Spleen (tissue), 11 donors: ENCODE measurements around the gene UGT2B7. TPM values are rescaled to one million over a fixed set of nuclear protein-coding genes. Genes with fewer than 3 reads are reported as not detected.
"Not testable (repeated sequence)": the region's sequence is repeated elsewhere in the genome, so short reads cannot be mapped to it uniquely, and the experiment has no call there.

Experiments used
- DNase-seq: peaks from one replicate; pipeline ENCODE4 v3.0.0-alpha.2; 2020
- H3K27ac ChIP-seq, 8 donors: fragments of 200-600 bp; sonication (generic) in 7 of 8; 1 replicate in 4 of 8; 2 replicates in 4 of 8; pipeline versions ENCODE4 v1.5.0 to v1.8.0; 2016 to 2021; ENCODE audit warnings: inconsistent platforms in 4 of 8, mild to moderate bottlenecking in 4 of 8, moderate library complexity in 1 of 8
- H3K27me3 ChIP-seq, 7 donors: fragments of 200-600 bp; sonication (generic) in 6 of 7; replicated peaks in 1 of 7; 1 replicate in 4 of 7; 2 replicates in 3 of 7; pipeline versions ENCODE4 v1.5.0 to v1.8.0; 2016 to 2021; ENCODE audit warnings: inconsistent platforms in 3 of 7, mild to moderate bottlenecking in 1 of 7
- H3K36me3 ChIP-seq, 6 donors: fragments of 200-600 bp; sonication (generic) in 5 of 6; 1 replicate in 4 of 6; 2 replicates in 2 of 6; pipeline versions ENCODE4 v1.5.0 to v1.8.0; 2016 to 2021; ENCODE audit warnings: inconsistent platforms in 2 of 6
- H3K4me1 ChIP-seq, 6 donors: fragments of 200-600 bp; sonication (generic) in 5 of 6; 1 replicate in 3 of 6; 2 replicates in 3 of 6; pipeline versions ENCODE4 v1.5.0 to v1.8.0; 2016 to 2021; ENCODE audit warnings: inconsistent platforms in 3 of 6
- H3K4me3 ChIP-seq, 8 donors: fragments of 200-600 bp; sonication (generic) in 7 of 8; 1 replicate in 4 of 8; 2 replicates in 4 of 8; pipeline versions ENCODE4 v1.5.0 to v1.8.0; 2016 to 2021; ENCODE audit warnings: inconsistent platforms in 4 of 8, mild to moderate bottlenecking in 4 of 8, moderate library complexity in 2 of 8
- H3K9me3 ChIP-seq, 8 donors: fragments of 200-600 bp; sonication (generic) in 7 of 8; 1 replicate in 4 of 8; 2 replicates in 4 of 8; pipeline versions ENCODE4 v1.5.0 to v1.8.0; 2016 to 2021; ENCODE audit warnings: inconsistent platforms in 4 of 8
- POLR2A ChIP-seq, 3 donors: fragments of 450-650 bp; IDR thresholded peaks; one replicate each; pipeline ENCODE4 v1.5.1; 2017; ENCODE audit warnings: antibody characterized with exemption in 3 of 3, mild to moderate bottlenecking in 1 of 3
- POLR2AphosphoS5 ChIP-seq, 3 donors: sonication (generic); formaldehyde crosslinking; IDR thresholded peaks; one replicate each; pipeline ENCODE4 v1.5.1; 2017; ENCODE audit warnings: antibody characterized with exemption in 3 of 3
- WGBS, 5 donors: extraction: QIAGEN DNeasy Blood & Tissue Kit in 3 of 5; methylation state at CpG; one replicate each; pipeline versions ENCODE4 v1.1.5 to v1.1.7; 2013 to 2018; 5-methylcytosine and 5-hydroxymethylcytosine counted together
- intact Hi-C: fragments of 100-400 bp; cut with DNase I; formaldehyde crosslinking; loops from one replicate; pipeline ENCODE4 v1.15.0; 2023; ENCODE audit warnings: low total_unique reads
- polyA plus RNA-seq, 3 donors: library from polyadenylated mRNA; stranded (reverse); fragments of 200-250 nt; gene quantifications; one replicate each; pipeline ENCODE4 v1.2.1, GENCODE V29; 2013
- total RNA-seq, 7 donors: library from RNA; depleted of rRNA in 3 of 7; stranded (reverse); fragments of >200 nt in 3 of 7; fragmentation: NEBNext Ultra II Directional in 4 of 7; extraction: Animal tissue kit (Norgen Biotek cat#: 25700) in 4 of 7; gene quantifications; one replicate each; pipeline versions ENCODE4 v1.1.0 to v1.2.1, GENCODE V29; 2016 to 2021
- TF ChIP-seq, protein P1 (sequence below), 11 experiments: fragments of 200-600 bp in 7 of 11; fragments of 450-650 bp in 4 of 11; sonication (generic) in 4 of 11; IDR thresholded peaks in 8 of 11; conservative IDR thresholded peaks in 3 of 11; 1 replicate in 7 of 11; 2 replicates in 4 of 11; pipeline versions ENCODE4 v1.4.0 to v1.8.0; 2016 to 2021; ENCODE audit warnings: antibody characterized with exemption in 11 of 11, inconsistent platforms in 4 of 11, mild to moderate bottlenecking in 1 of 11
- donor health status: healthy with polysubstance abuse.
- donor health status: DM: no; HTN: no; CAD: no; lungs with moderate emphysema.
- donor health status: DM: no; HTN: no; CAD: no.
- donor health status: Bipolar disorder and iron deficiency.
- donor health status: healthy.
- donor health status: DM: no; HTN: no; CAD: no.
- donor health status: DM: yes; HTN: yes; CAD: no.

The UGT2B7 gene
- total and polyA plus RNA-seq, 10 donors: not detected

- Histone ChIP-seq H3K4me3 (no peak overlapping the region), H3K36me3 (no peaks in the 10 kb centered on the region), H3K9me3 (no peaks in the 10 kb centered on the region), H3K4me1 (no peaks in the 10 kb centered on the region), H3K27ac (no peak overlapping the region), H3K27me3 (no peaks in the 10 kb centered on the region)
- TF ChIP-seq, protein P1, sequence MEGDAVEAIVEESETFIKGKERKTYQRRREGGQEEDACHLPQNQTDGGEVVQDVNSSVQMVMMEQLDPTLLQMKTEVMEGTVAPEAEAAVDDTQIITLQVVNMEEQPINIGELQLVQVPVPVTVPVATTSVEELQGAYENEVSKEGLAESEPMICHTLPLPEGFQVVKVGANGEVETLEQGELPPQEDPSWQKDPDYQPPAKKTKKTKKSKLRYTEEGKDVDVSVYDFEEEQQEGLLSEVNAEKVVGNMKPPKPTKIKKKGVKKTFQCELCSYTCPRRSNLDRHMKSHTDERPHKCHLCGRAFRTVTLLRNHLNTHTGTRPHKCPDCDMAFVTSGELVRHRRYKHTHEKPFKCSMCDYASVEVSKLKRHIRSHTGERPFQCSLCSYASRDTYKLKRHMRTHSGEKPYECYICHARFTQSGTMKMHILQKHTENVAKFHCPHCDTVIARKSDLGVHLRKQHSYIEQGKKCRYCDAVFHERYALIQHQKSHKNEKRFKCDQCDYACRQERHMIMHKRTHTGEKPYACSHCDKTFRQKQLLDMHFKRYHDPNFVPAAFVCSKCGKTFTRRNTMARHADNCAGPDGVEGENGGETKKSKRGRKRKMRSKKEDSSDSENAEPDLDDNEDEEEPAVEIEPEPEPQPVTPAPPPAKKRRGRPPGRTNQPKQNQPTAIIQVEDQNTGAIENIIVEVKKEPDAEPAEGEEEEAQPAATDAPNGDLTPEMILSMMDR (IDR thresholded peaks at IDR 0.05 in 8 of 11, conservative IDR thresholded peaks at IDR 0.05 in 3 of 11): no peak
- TF ChIP-seq POLR2A (IDR thresholded peaks at IDR 0.05) (no peak), POLR2AphosphoS5 (IDR thresholded peaks at IDR 0.05) (no peak)
- intact Hi-C loops: no loop called here
- DNase-seq: no peak
- WGBS, 5 donors: 81 to 95% (median 85%) methylated on average over 2 of the region's 2 CpGs
Measured at GRCh38 chr4:69104719-69105275, 8.5 kb downstream of the UGT2B7 start.

- H3K36me3 ChIP-seq, intact Hi-C loops, DNase-seq, H3K4me3 ChIP-seq, H3K27ac ChIP-seq, H3K27me3 ChIP-seq, H3K9me3 ChIP-seq, H3K4me1 ChIP-seq: not testable (repeated sequence)
- whole genome bisulfite sequencing, 5 donors: 84 to 98% (median 90%) methylated on average over 6 to 30 of the region's 30 CpGs
Measured at GRCh38 chr4:69115151-69115850, 19.0 kb downstream of the UGT2B7 start.

- no peaks in the 10 kb centered on the region for H3K4me1 ChIP-seq
- TF ChIP-seq, protein P1 (IDR thresholded peaks at IDR 0.05 in 8 of 11, conservative IDR thresholded peaks at IDR 0.05 in 3 of 11): no peak
- TF ChIP-seq POLR2A (IDR thresholded peaks at IDR 0.05) (no peak), POLR2AphosphoS5 (IDR thresholded peaks at IDR 0.05) (no peak)
- intact Hi-C loops: no loop called here
- H3K4me3 ChIP-seq: no peak overlapping the region
- H3K27ac ChIP-seq: no peak overlapping the region
- peaks cover 0 to 8% (median 0%) of the 10 kb centered on the region in 8 donors for H3K9me3 ChIP-seq
- DNase-seq: no peak
- WGBS, 5 donors: 77 to 87% (median 84%) methylated on average over 2 of the region's 2 CpGs
- no peaks in the 10 kb centered on the region for H3K36me3 ChIP-seq
- H3K27me3 ChIP-seq: no peaks in the 10 kb centered on the region
Measured at GRCh38 chr4:69115851-69116213, 19.6 kb downstream of the UGT2B7 start.

- Histone ChIP-seq H3K27me3 (no peaks in the 10 kb centered on the region), H3K4me3 (no peak overlapping the region), H3K27ac (no peak overlapping the region), H3K9me3 (peaks cover 0 to 8% (median 0%) of the 10 kb centered on the region in 8 donors), H3K36me3 (no peaks in the 10 kb centered on the region), H3K4me1 (no peaks in the 10 kb centered on the region)
- TF ChIP-seq POLR2A (IDR thresholded peaks at IDR 0.05) (no peak), POLR2AphosphoS5 (IDR thresholded peaks at IDR 0.05) (no peak)
- TF ChIP-seq, protein P1 (IDR thresholded peaks at IDR 0.05 in 8 of 11, conservative IDR thresholded peaks at IDR 0.05 in 3 of 11): no peak
- 76 to 82% (median 79%) methylated on average over 10 of the region's 10 CpGs for WGBS, 5 donors
- no peak for DNase-seq
- intact Hi-C loops: no loop called here
Measured at GRCh38 chr4:69116645-69117321, 20.5 kb downstream of the UGT2B7 start.
